Kidney epithelial cell (primary cell): Measurements from ENCODE around the gene NEK7. TPM values are rescaled to one million over a fixed set of nuclear protein-coding genes. Genes with fewer than 3 reads are reported as not detected.

Source experiments
- DNase-seq: peaks from one replicate; pipeline ENCODE4 v3.0.0-alpha.2; 2010; ENCODE audit warnings: low read depth
- H3K27me3 ChIP-seq: 2 replicates; pipeline ENCODE4 v1.6.0; 2011; ENCODE audit warnings: low read length; ENCODE audit not compliant: control insufficient read depth, insufficient read depth
- H3K36me3 ChIP-seq: 2 replicates; pipeline ENCODE4 v1.5.1; 2011; ENCODE audit warnings: low read length; ENCODE audit not compliant: control insufficient read depth, insufficient read depth
- H3K4me3 ChIP-seq: 2 replicates; pipeline ENCODE4 v1.5.1; 2011; ENCODE audit warnings: low read depth, mild to moderate bottlenecking, control low read depth, low read length
- CTCF ChIP-seq: IDR thresholded peaks from 2 replicates; pipeline ENCODE4 v1.5.1; 2011; ENCODE audit warnings: mild to moderate bottlenecking, moderate library complexity, low read length, control low read depth, inconsistent platforms; ENCODE audit not compliant: insufficient read depth, poor library complexity, severe bottlenecking
- total RNA-seq: library from RNA; depleted of rRNA; stranded (reverse); fragments of >200 nt; gene quantifications from 2 replicates; pipeline ENCODE4 v1.2.3, GENCODE V29; 2015

NEK7 gene
- total RNA-seq, 1 donor from 2014 or later, result 27.7 TPM

- no peak for TF ChIP-seq CTCF
- Histone ChIP-seq H3K4me3 (no peak overlapping the region), H3K36me3 (no peaks in the 10 kb centered on the region), H3K27me3 (no peaks in the 10 kb centered on the region)
- DNase-seq, result no peak
Observed at GRCh38 chr1:198267056-198267455, 110.3 kb downstream of the NEK7 start.

GRCh38 chr1:198267921-198268320, 111.1 kb downstream of the NEK7 start:
- DNase-seq, result peak; percentile 12
- no peaks in the 10 kb centered on the region for H3K36me3 ChIP-seq
- H3K27me3 ChIP-seq, result no peaks in the 10 kb centered on the region
- H3K4me3 ChIP-seq, result no peak overlapping the region
- TF ChIP-seq CTCF, result no peak

GRCh38 chr1:198268784-198269645, 112.2 kb downstream of the NEK7 start:
- no peak for DNase-seq
- no peak overlapping the region for H3K4me3 ChIP-seq
- H3K36me3 ChIP-seq, result no peaks in the 10 kb centered on the region
- H3K27me3 ChIP-seq, result no peaks in the 10 kb centered on the region
- no peak for TF ChIP-seq CTCF

- no peak overlapping the region for H3K4me3 ChIP-seq
- DNase-seq, result no peak
- TF ChIP-seq CTCF, result no peak
- no peaks in the 10 kb centered on the region for H3K27me3 ChIP-seq
- H3K36me3 ChIP-seq, result no peaks in the 10 kb centered on the region
Observed at GRCh38 chr1:198269646-198269940, 112.8 kb downstream of the NEK7 start.

GRCh38 chr1:198270273-198270828, 113.6 kb downstream of the NEK7 start:
- Histone ChIP-seq H3K27me3 (no peaks in the 10 kb centered on the region), H3K4me3 (no peak overlapping the region), H3K36me3 (no peaks in the 10 kb centered on the region)
- no peak for TF ChIP-seq CTCF
- no peak for DNase-seq

GRCh38 chr1:198271467-198271866, 114.7 kb downstream of the NEK7 start:
- no peak for DNase-seq
- TF ChIP-seq CTCF, result no peak
- Histone ChIP-seq H3K4me3 (no peak overlapping the region), H3K27me3 (no peaks in the 10 kb centered on the region), H3K36me3 (no peaks in the 10 kb centered on the region)
